Measurements from ENCODE around the gene TMEM263. TPM values are rescaled to one million over a fixed set of nuclear protein-coding genes. Genes with fewer than 3 reads are reported as not detected.

The TMEM263 gene
- total RNA-seq, 4 donors from 2014 or later: 26.4 to 43.7 (median 35.9) TPM

GRCh38 chr12:106976668-106977067 is 21.0 kb downstream of the TMEM263 start:
- no peak for TF ChIP-seq CTCF (IDR thresholded peaks at IDR 0.05)
- no peak for ATAC-seq (ENCODE audit: low FRiP score)

GRCh38 chr12:106978035-106978800 is 22.5 kb downstream of the TMEM263 start:
- no peak for ATAC-seq (ENCODE audit: low FRiP score)
- no peak for TF ChIP-seq CTCF (IDR thresholded peaks at IDR 0.05)
- no peak for DNase-seq (ENCODE audit: low spot score)

More at GRCh38 chr12:106976668-106977067, 21.0 kb downstream of the TMEM263 start:
- no peak for DNase-seq (ENCODE audit: low spot score)

GRCh38 chr12:106980944-106981343 is 25.2 kb downstream of the TMEM263 start:
- DNase-seq (ENCODE audit: low spot score) (no peak), ATAC-seq (ENCODE audit: low FRiP score) (no peak)
- no peak for TF ChIP-seq CTCF (IDR thresholded peaks at IDR 0.05)

- ATAC-seq (ENCODE audit: low FRiP score): peak; percentile 27
These were observed 26.1 kb downstream of the TMEM263 start for GRCh38 chr12:106981788-106982187.

GRCh38 chr12:106982229-106982628 is 26.5 kb downstream of the TMEM263 start:
- no peak for ATAC-seq (ENCODE audit: low FRiP score)
- DNase-seq (ENCODE audit: low spot score): no peak
- no peak for TF ChIP-seq CTCF (IDR thresholded peaks at IDR 0.05)

More at GRCh38 chr12:106981788-106982187, 26.1 kb downstream of the TMEM263 start:
- no peak for TF ChIP-seq CTCF (IDR thresholded peaks at IDR 0.05)
- no peak for DNase-seq (ENCODE audit: low spot score)

- ATAC-seq (ENCODE audit: low FRiP score) (no peak), DNase-seq (ENCODE audit: low spot score) (no peak)
- TF ChIP-seq CTCF (IDR thresholded peaks at IDR 0.05): no peak
These were observed 29.0 kb downstream of the TMEM263 start for GRCh38 chr12:106984588-106985137.

- no peak for ATAC-seq (ENCODE audit: low FRiP score)
These were observed 29.8 kb downstream of the TMEM263 start for GRCh38 chr12:106985479-106985878.

More at GRCh38 chr12:106985479-106985878, 29.8 kb downstream of the TMEM263 start:
- no peak for DNase-seq (ENCODE audit: low spot score)
- no peak for TF ChIP-seq CTCF (IDR thresholded peaks at IDR 0.05)

All from omental fat pad (tissue), 4 donors.